Adrenal gland (tissue), 12 donors: ENCODE data around the gene THY1. TPM values are rescaled to one million over a fixed set of nuclear protein-coding genes. Genes with fewer than 3 reads are reported as not detected.

ENCODE experiments used
- DNase-seq, 7 donors: peaks; one replicate each; pipeline ENCODE4 v3.0.0-alpha.2; 2019 to 2020
- H3K27ac ChIP-seq, 5 donors: fragments of 200-600 bp; sonication (generic) in 4 of 5; 1 replicate in 3 of 5; 2 replicates in 2 of 5; pipeline versions ENCODE4 v1.5.1 to v1.8.0; 2016 to 2020; ENCODE audit warnings: mild to moderate bottlenecking in 1 of 5
- H3K27me3 ChIP-seq: fragments of 200-600 bp; 2 replicates; pipeline ENCODE4 v1.8.0; 2021
- H3K36me3 ChIP-seq, 2 donors: fragments of 200-600 bp; replicated peaks in 1 of 2; 1 replicate in 1 of 2; 2 replicates in 1 of 2; pipeline versions ENCODE4 v1.5.1 to v1.8.0; 2018 to 2022
- H3K4me1 ChIP-seq, 2 donors: fragments of 200-600 bp; replicated peaks in 1 of 2; 1 replicate in 1 of 2; 2 replicates in 1 of 2; pipeline versions ENCODE4 v1.5.1 to v1.8.0; 2018 to 2021
- H3K4me3 ChIP-seq, 4 donors: fragments of 200-600 bp; sonication (generic) in 3 of 4; one replicate each; pipeline ENCODE4 v1.5.1; 2016 to 2018
- H3K9me3 ChIP-seq, 3 donors: fragments of 200-600 bp; sonication (generic) in 1 of 3; replicated peaks in 1 of 3; 1 replicate in 2 of 3; 2 replicates in 1 of 3; pipeline versions ENCODE4 v1.5.1 to v1.8.0; 2016 to 2021
- POLR2A ChIP-seq, 2 donors: fragments of 450-650 bp; IDR thresholded peaks; one replicate each; pipeline ENCODE4 v1.6.1; 2017; ENCODE audit warnings: antibody characterized with exemption in 2 of 2, mild to moderate bottlenecking in 2 of 2, moderate library complexity in 1 of 2
- WGBS, 4 donors: extraction: QIAGEN DNeasy Blood & Tissue Kit in 2 of 4; methylation state at CpG; one replicate each; pipeline versions ENCODE4 v1.1.5 to v1.1.7; 2013 to 2017; 5-methylcytosine and 5-hydroxymethylcytosine counted together
- intact Hi-C, 2 donors: fragments of 100-400 bp; cut with DNase I; formaldehyde crosslinking; loops; one replicate each; pipeline versions ENCODE4 v1.14.1 to v1.15.0; 2022 to 2023
- polyA plus RNA-seq, 3 donors: library from polyadenylated mRNA; stranded (reverse); fragments of 200-250 nt in 2 of 3; fragments of 350-450 nt in 1 of 3; fragmentation: Illumina TruSeq in 1 of 3; extraction: RNeasy Lipid Tissue Mini Kit (QIAGEN cat#74804) in 1 of 3; gene quantifications; one replicate each; pipeline ENCODE4 v1.2.3, GENCODE V29; 2013 to 2014
- total RNA-seq, 9 donors: library from RNA; depleted of rRNA in 4 of 9; stranded (reverse); fragments of >200 nt in 4 of 9; fragments of 120-200 nt in 1 of 9; fragmentation: NEBNext Ultra II Directional in 1 of 9; extraction: Animal tissue kit (Norgen Biotek cat#: 25700) in 1 of 9; gene quantifications; one replicate each; pipeline versions ENCODE4 v1.1.0 to v1.2.4, GENCODE V29; 2013 to 2023
- TF ChIP-seq, protein P1 (sequence below), 6 experiments: fragments of 450-650 bp in 4 of 6; fragments of 200-600 bp in 2 of 6; sonication (generic) in 1 of 6; IDR thresholded peaks; 1 replicate in 5 of 6; 2 replicates in 1 of 6; pipeline versions ENCODE4 v1.5.1 to v1.8.0; 2016 to 2021; ENCODE audit warnings: antibody characterized with exemption in 6 of 6, mild to moderate bottlenecking in 2 of 6, moderate library complexity in 1 of 6
- donor health status: healthy with polysubstance abuse.
- donor health status: Bipolar disorder and iron deficiency.
- donor health status: DM: yes; HTN: yes; CAD: no.
- donor health status: DM: no; HTN: no; CAD: no.
- donor health status: DM: no; HTN: no; CAD: no.
- donor health status: DM: yes; HTN: yes; CAD: no.

Gene THY1
- total and polyA plus RNA-seq, 12 donors, result 4.5 to 38.7 (median 18.2) TPM

DNA sequence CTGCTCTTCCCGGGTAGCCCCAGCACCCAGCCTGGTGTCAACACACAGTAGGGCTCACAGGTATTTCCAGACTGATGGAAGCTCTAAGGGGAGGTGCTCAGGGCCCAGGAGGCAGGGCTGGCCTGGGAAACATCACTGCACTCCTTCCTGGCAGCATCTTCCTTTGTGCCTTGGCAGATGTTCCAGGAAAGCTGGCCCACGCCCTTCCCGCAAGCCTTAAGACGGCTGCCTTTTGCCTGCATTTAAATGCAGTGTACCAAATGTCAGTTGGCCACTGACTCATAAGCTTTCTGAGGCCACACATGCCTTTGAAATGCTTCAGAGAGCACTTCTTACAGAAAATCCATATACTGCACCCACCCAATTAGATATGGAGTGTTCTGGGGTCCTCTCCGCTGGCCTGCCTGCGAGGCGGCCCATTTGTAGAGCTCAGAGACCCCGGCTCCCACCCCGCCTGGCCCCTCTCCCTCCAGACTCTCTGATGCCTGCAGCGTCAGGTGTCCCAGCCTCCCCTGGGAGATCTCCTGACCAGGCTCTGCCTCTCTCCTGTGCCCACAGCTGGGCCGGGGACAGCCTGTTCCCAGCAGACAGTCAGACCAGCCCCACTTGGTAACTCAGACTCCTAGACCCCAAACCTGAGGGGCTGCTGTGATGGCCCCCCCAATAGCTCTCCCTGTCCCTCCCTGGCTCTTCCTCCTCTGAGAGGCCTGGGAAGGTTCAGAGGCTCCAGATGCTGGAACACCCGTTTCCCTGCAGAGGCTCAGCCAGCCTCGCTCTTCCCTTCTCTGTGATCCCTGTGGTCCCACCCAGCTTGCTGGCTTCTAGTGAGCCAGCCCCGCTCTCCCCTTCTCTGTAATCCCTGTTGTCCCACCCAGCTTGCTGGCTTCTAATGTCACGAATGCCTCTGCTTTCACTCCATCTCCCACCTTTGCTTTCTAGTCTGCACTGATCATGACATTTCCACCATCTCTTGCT lies 47.6 kb upstream of the THY1 start:
- DNase-seq, result peak in 2 of 7 donors; percentile 14 to 17
- 72 to 78% (median 76%) methylated on average over 8 to 15 of the region's 15 CpGs for WGBS, 4 donors
- Histone ChIP-seq H3K4me1 (peaks cover 5 to 8% of the 10 kb centered on the region in 2 donors), H3K27me3 (no peaks in the 10 kb centered on the region), H3K4me3 (no peak overlapping the region), H3K36me3 (no peaks in the 10 kb centered on the region), H3K27ac (no peak overlapping the region), H3K9me3 (peaks cover 0 to 10% (median 0%) of the 10 kb centered on the region in 3 donors)
- no peak for TF ChIP-seq POLR2A (IDR thresholded peaks at IDR 0.05)
- TF ChIP-seq, protein P1, sequence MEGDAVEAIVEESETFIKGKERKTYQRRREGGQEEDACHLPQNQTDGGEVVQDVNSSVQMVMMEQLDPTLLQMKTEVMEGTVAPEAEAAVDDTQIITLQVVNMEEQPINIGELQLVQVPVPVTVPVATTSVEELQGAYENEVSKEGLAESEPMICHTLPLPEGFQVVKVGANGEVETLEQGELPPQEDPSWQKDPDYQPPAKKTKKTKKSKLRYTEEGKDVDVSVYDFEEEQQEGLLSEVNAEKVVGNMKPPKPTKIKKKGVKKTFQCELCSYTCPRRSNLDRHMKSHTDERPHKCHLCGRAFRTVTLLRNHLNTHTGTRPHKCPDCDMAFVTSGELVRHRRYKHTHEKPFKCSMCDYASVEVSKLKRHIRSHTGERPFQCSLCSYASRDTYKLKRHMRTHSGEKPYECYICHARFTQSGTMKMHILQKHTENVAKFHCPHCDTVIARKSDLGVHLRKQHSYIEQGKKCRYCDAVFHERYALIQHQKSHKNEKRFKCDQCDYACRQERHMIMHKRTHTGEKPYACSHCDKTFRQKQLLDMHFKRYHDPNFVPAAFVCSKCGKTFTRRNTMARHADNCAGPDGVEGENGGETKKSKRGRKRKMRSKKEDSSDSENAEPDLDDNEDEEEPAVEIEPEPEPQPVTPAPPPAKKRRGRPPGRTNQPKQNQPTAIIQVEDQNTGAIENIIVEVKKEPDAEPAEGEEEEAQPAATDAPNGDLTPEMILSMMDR (IDR thresholded peaks at IDR 0.05), result no peak
- intact Hi-C loops, result loop anchor here (5.0 to 10.0 kb wide), 3 partner anchors 86 to 116 kb away; partner anchors contain the start of gene USP2 (in 1 of the 2)

DNA sequence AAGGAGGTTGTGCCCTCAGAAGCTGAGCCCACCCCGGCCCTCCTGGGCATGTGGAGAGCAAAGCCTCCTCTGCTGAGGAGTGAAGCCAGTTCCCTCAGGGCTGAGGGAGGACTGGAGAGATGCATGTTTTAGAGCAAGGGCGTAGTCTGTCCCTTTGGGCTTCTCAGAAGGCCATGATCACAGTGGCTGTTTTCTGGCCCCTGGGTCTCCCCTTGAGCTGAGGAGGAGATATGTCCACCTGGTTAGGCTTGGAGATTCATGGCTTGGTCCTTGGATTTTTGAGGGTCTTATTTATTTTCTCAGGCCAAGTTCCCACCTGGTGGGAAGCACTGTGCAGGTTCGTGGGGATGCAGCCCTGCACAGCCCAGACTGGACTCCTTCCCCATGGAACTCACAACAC lies 46.5 kb upstream of the THY1 start:
- 60 to 76% (median 69%) methylated on average over 3 of the region's 3 CpGs for whole genome bisulfite sequencing, 4 donors
- Histone ChIP-seq H3K4me3 (no peak overlapping the region), H3K4me1 (peaks cover 0 to 1% of the 10 kb centered on the region in 2 donors), H3K36me3 (no peaks in the 10 kb centered on the region), H3K9me3 (peaks cover 0 to 10% (median 0%) of the 10 kb centered on the region in 3 donors), H3K27ac (no peak overlapping the region), H3K27me3 (no peaks in the 10 kb centered on the region)
- peak in 1 of 7 donors; percentile 15 for DNase-seq
- intact Hi-C loops, result no loop called here
- TF ChIP-seq, protein P1 (IDR thresholded peaks at IDR 0.05), result no peak
- no peak for TF ChIP-seq POLR2A (IDR thresholded peaks at IDR 0.05)

DNA sequence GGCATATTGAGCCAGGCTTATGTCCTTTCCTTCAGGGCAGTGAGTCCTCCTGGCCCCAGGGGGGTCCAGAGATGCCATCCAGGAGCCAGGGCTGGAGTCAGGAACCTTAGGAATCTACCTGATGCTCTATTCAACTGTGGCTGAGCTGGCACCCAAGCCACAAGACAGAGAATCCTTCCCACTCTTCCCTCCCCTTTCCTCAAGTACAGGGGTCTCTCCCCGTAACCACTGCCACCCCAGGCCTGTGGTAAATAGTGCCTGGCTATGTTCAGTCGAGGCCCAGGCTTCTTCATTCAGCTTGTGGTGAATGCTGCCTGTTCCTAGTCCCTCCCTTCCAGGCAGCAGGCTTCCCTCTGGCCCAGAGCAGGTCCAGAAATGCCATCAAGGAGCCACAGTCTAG lies 45.5 kb upstream of the THY1 start:
- TF ChIP-seq, protein P1 (IDR thresholded peaks at IDR 0.05), result no peak
- TF ChIP-seq POLR2A (IDR thresholded peaks at IDR 0.05), result no peak
- H3K9me3 ChIP-seq, result peaks cover 0 to 10% (median 0%) of the 10 kb centered on the region in 3 donors
- no peaks in the 10 kb centered on the region for H3K4me1 ChIP-seq
- 46 to 79% (median 70%) methylated on average over 2 of the region's 2 CpGs for WGBS, 4 donors
- no peaks in the 10 kb centered on the region for H3K36me3 ChIP-seq
- no peak overlapping the region for H3K27ac ChIP-seq
- H3K4me3 ChIP-seq, result no peak overlapping the region
- no peak for DNase-seq
- H3K27me3 ChIP-seq, result no peaks in the 10 kb centered on the region
- intact Hi-C loops, result no loop called here

DNA sequence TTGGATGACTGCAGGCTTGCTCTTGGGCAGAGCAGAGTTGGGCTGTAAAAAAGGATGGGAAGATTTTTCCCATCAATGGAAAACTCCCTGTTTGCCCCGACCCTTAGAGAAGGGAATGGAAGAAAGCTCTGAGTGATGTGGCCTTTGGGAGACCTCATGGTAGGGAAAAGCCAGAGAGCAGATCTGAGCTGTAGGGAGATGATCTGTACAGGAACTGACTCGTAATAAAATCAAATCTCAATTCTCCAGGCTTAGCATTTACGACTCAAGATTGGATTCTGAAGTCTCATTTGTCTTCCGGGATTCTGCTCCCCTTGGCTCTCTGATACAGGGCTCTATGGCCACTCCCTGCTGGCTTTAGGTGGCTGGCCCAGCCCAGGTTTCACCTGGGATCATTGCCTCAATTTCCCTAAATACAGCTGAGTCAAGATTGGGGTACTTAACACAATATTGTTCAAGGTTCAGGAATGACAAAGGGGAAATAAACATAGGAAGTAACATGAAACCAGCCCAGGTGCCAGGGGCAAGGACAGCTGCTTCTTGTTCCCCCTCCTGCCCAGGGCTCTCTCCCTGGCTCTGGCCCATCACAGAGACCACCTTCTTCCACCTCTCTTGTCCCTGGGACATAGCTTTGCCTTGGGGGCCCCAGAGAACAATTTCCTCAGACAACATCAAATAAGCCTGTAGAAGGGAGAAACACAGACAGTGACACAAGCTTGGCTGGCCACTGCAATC lies 38.4 kb upstream of the THY1 start:
- H3K27ac ChIP-seq, result no peak overlapping the region
- H3K4me1 ChIP-seq, result no peaks in the 10 kb centered on the region
- H3K36me3 ChIP-seq, result no peaks in the 10 kb centered on the region
- TF ChIP-seq, protein P1 (IDR thresholded peaks at IDR 0.05), result no peak
- no peak for TF ChIP-seq POLR2A (IDR thresholded peaks at IDR 0.05)
- intact Hi-C loops, result no loop called here
- 57 to 72% (median 62%) methylated on average over 4 of the region's 4 CpGs for WGBS, 4 donors
- no peak for DNase-seq
- H3K27me3 ChIP-seq, result no peaks in the 10 kb centered on the region
- no peak overlapping the region for H3K4me3 ChIP-seq
- H3K9me3 ChIP-seq, result peaks cover 0 to 4% (median 0%) of the 10 kb centered on the region in 3 donors
